ENCODE results near the gene KCNK15. TPM values are rescaled to one million over a fixed set of nuclear protein-coding genes. Genes with fewer than 3 reads are reported as not detected.

Gene KCNK15
- total RNA-seq, 1 donor from 2014 or later, result 62.6 TPM

DNA sequence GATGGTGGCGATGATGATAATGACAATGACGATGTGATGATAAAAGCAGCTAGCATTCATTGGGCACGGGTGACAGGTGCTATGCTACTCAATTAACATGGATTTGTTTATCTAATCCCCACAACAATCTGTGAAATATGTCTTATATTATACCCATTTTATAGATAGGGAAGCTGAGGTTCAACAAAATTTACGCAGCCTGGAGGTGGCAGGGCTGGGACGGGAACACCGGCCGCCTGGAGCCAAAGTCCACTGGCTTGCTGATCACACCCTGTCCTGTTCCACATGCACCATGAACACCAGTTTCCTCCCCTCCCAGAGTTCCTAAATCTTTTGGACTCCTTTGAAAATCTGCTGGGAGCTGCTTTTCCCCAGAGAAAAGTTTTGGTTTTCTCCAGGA, 41.6 kb downstream of the KCNK15 start:
- intact Hi-C loops (cut with DNase I), result no loop called here
- Histone ChIP-seq H3K9me3 (no peaks in the 10 kb centered on the region), H3K27me3 (no peaks in the 10 kb centered on the region), H3K36me3 (no peaks in the 10 kb centered on the region), H3K27ac (no peak overlapping the region), H3K4me3 (no peak overlapping the region), H3K4me1 (peaks cover 0 to 9% of the 10 kb centered on the region in 2 donors)
- DNase-seq (ENCODE audit: low spot score in 2 of 2), result no peak
- TF ChIP-seq, protein P1, sequence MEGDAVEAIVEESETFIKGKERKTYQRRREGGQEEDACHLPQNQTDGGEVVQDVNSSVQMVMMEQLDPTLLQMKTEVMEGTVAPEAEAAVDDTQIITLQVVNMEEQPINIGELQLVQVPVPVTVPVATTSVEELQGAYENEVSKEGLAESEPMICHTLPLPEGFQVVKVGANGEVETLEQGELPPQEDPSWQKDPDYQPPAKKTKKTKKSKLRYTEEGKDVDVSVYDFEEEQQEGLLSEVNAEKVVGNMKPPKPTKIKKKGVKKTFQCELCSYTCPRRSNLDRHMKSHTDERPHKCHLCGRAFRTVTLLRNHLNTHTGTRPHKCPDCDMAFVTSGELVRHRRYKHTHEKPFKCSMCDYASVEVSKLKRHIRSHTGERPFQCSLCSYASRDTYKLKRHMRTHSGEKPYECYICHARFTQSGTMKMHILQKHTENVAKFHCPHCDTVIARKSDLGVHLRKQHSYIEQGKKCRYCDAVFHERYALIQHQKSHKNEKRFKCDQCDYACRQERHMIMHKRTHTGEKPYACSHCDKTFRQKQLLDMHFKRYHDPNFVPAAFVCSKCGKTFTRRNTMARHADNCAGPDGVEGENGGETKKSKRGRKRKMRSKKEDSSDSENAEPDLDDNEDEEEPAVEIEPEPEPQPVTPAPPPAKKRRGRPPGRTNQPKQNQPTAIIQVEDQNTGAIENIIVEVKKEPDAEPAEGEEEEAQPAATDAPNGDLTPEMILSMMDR (IDR thresholded peaks at IDR 0.05), result no peak

DNA sequence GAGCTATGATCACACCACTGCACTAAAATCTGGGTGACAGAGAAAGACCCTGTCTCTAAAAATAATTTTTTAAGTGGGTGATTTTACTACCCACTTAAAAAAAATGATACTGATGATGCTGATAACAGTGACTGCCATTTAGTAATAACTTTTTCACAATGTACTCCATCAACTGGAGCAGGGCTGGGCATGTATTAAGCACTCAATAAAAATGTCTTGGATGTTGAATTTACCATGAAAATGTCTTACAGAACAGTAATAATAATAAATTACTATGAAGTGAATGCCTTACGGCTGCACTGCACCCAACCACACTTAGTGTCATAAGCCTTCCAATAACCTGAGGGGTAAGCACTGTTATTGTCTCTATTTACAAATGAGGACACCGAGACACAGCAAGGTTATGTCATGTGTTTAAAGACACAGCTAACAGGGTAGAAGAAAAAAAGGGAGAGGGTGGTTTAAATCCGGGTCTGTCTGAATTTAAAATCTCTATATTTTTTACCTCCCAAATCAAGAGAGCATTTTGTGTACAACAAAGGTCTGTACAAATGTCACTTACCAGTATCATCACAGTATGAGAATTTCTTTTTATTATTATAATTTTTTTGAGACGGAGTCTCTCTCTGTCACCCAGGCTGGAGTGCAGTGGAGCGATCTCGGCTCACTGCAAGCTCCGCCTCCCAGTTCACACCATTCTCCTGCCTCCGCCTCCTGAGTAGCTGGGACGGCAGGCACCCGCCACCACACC, 43.2 kb downstream of the KCNK15 start:
- intact Hi-C loops (cut with DNase I), result no loop called here
- H3K4me3 ChIP-seq, result no peak overlapping the region
- H3K9me3 ChIP-seq, result no peaks in the 10 kb centered on the region
- H3K27me3 ChIP-seq, result no peaks in the 10 kb centered on the region
- no peak overlapping the region for H3K27ac ChIP-seq
- peaks cover 0 to 9% of the 10 kb centered on the region in 2 donors for H3K4me1 ChIP-seq
- no peak for DNase-seq (ENCODE audit: low spot score in 2 of 2)
- TF ChIP-seq, protein P1 (IDR thresholded peaks at IDR 0.05), result no peak
- H3K36me3 ChIP-seq, result no peaks in the 10 kb centered on the region

DNA sequence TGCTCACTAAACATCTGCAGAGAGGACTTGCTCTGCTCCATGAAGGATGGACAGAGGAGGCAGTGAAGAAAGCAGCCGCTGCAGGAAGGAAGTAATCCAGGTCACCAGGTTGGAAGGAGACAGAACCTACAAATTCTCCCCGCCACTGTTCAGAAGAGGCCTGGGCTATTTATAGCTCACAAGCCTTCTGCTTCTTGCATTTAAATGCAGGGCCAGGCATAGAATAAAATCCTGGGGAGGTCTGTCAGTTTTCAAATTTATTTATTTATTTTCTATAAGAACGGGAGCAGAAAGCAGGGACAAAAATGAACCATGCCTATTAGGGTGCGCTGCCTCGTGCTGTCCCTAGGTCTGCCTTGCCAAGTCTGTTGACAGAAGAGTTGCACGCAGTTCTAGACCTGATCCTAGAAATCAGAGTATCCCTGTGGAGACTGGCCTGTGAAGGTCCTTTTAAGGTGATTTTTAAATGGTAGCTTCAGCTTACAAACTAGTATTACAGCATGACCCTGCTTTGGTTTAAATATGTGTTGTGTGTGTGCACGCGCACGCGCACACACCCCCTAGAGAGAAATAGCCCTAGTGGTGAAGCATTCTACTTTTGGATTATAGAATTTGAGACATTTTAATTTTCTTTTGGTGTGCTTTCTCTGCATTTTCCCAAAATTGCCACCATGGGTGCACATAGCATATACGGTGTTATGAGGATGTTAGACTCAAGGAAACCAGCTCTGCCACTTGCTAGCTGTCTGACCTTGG, 45.2 kb downstream of the KCNK15 start:
- intact Hi-C loops (cut with DNase I), result no loop called here
- no peaks in the 10 kb centered on the region for H3K27me3 ChIP-seq
- no peak overlapping the region for H3K4me3 ChIP-seq
- H3K4me1 ChIP-seq, result peaks cover 0 to 7% of the 10 kb centered on the region in 2 donors
- H3K9me3 ChIP-seq, result no peaks in the 10 kb centered on the region
- H3K36me3 ChIP-seq, result no peaks in the 10 kb centered on the region
- no peak for DNase-seq (ENCODE audit: low spot score in 2 of 2)
- no peak overlapping the region for H3K27ac ChIP-seq
- TF ChIP-seq, protein P1 (IDR thresholded peaks at IDR 0.05), result no peak

DNA sequence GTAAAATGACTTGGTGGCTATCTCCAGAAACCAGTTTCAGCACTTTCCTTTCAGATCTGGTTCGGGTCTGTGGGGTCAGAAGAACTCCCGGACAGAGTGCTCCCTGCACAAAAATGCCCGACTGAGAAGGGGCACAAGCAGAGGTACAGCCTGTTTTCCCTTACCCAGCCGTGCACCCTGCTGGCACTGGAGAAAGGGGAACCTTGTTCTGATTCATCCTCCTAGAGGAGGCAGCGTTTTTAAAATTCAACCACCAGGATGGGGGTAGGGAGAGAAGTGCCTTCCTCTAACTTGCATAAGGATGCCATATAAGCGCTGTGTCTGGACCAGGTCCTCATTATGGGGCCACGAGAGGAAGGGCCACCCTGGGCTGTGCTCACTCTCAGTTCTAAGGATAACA, 47.1 kb downstream of the KCNK15 start:
- H3K4me3 ChIP-seq, result no peak overlapping the region
- DNase-seq (ENCODE audit: low spot score in 2 of 2), result no peak
- no peaks in the 10 kb centered on the region for H3K9me3 ChIP-seq
- no peaks in the 10 kb centered on the region for H3K4me1 ChIP-seq
- H3K27ac ChIP-seq, result no peak overlapping the region
- no peaks in the 10 kb centered on the region for H3K27me3 ChIP-seq
- no peaks in the 10 kb centered on the region for H3K36me3 ChIP-seq
- TF ChIP-seq, protein P1 (IDR thresholded peaks at IDR 0.05), result no peak
- intact Hi-C loops (cut with DNase I), result no loop called here

DNA sequence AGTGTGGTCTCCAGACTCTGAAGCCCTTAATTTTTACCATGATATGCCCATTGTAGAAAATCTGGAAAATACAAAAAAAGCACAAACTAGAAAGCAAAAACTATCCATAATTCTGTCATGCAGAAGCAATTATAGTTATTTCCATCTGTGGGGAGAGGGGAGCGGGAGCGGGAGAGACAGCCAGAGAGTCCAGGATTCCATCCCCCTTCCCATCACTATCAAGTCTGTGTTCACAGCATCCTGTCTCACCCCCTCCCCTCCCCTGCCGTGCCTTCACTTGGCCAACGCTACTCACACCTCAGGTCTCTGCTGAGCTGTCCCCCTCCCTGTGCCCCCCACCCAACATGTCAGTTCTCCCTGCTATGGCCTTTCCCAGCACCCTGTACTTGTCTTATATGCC, 50.2 kb downstream of the KCNK15 start:
- intact Hi-C loops (cut with DNase I), result no loop called here
- H3K27ac ChIP-seq, result no peak overlapping the region
- no peaks in the 10 kb centered on the region for H3K9me3 ChIP-seq
- no peaks in the 10 kb centered on the region for H3K36me3 ChIP-seq
- no peak overlapping the region for H3K4me3 ChIP-seq
- no peak for DNase-seq (ENCODE audit: low spot score in 2 of 2)
- no peaks in the 10 kb centered on the region for H3K4me1 ChIP-seq
- no peaks in the 10 kb centered on the region for H3K27me3 ChIP-seq
- TF ChIP-seq, protein P1 (IDR thresholded peaks at IDR 0.05), result no peak

Measured in ascending aorta (tissue), 2 donors.